Adipocyte (in vitro differentiated cells): Measurements from ENCODE around the gene PPP2R2C.

Source experiments
- DNase-seq: peaks from one replicate; pipeline ENCODE4 v3.0.0-alpha.2; 2015; ENCODE audit warnings: low read depth
- H3K27me3 ChIP-seq: replicated peaks from 2 replicates; pipeline ENCODE4 v1.7.0; 2013; ENCODE audit warnings: mild to moderate bottlenecking, low read length, moderate library complexity; ENCODE audit not compliant: control insufficient read depth, insufficient read depth
- H3K36me3 ChIP-seq: 2 replicates; pipeline ENCODE4 v1.7.0; 2013; ENCODE audit warnings: low read length, mild to moderate bottlenecking, moderate library complexity; ENCODE audit not compliant: control insufficient read depth, insufficient read depth, severe bottlenecking
- H3K4me1 ChIP-seq: 2 replicates; pipeline ENCODE4 v1.7.0; 2013; ENCODE audit warnings: mild to moderate bottlenecking, low read length, moderate library complexity; ENCODE audit not compliant: control insufficient read depth, insufficient read depth
- H3K4me3 ChIP-seq: 2 replicates; pipeline ENCODE4 v1.7.0; 2013; ENCODE audit warnings: mild to moderate bottlenecking, low read length, moderate library complexity
- H3K9ac ChIP-seq: 2 replicates; pipeline ENCODE4 v1.7.0; 2013; ENCODE audit warnings: mild to moderate bottlenecking, low read length, moderate library complexity
- H3K9me3 ChIP-seq: 2 replicates; pipeline ENCODE4 v1.7.0; 2013; ENCODE audit warnings: mild to moderate bottlenecking, low read length, moderate library complexity; ENCODE audit not compliant: control insufficient read depth

Gene PPP2R2C

DNA sequence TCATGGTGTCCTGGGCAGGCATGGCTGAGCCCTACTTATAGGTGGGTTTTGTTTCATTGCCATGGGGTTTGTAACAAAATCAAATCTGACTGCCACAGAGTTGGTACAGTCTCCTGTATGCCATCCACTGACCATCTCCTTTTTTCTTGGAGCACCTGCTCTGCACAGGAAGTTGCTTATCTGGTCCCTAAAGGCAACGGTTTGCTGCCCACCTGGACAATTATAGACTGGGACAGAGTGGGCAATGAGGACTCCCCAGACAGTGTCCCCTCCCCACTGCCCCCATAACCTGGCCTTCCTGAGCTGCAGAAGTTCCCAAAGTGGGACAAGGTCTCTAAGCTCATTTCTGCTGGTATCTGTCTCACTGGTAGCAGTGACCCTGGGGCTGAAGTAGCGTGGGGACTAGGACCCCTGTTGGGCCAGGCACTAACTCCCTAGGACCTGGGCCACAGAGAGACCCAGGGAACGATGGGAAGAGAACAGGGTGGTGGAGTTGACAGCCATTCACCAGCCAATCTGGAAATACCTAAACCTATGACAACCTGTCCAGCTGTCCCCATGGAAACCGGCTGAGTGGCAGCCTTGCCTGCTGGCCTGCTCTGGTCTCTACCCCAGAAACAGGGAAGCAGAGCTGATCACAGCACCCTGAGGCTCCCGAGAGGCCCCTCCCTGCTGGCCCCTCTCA lies 138.1 kb downstream of the PPP2R2C start:
- Histone ChIP-seq H3K9ac (no peak overlapping the region), H3K9me3 (peaks cover 5% of the 10 kb centered on the region), H3K4me1 (no peaks in the 10 kb centered on the region), H3K4me3 (no peak overlapping the region), H3K36me3 (no peaks in the 10 kb centered on the region), H3K27me3 (peaks cover 43% of the 10 kb centered on the region)
- DNase-seq: no peak

DNA sequence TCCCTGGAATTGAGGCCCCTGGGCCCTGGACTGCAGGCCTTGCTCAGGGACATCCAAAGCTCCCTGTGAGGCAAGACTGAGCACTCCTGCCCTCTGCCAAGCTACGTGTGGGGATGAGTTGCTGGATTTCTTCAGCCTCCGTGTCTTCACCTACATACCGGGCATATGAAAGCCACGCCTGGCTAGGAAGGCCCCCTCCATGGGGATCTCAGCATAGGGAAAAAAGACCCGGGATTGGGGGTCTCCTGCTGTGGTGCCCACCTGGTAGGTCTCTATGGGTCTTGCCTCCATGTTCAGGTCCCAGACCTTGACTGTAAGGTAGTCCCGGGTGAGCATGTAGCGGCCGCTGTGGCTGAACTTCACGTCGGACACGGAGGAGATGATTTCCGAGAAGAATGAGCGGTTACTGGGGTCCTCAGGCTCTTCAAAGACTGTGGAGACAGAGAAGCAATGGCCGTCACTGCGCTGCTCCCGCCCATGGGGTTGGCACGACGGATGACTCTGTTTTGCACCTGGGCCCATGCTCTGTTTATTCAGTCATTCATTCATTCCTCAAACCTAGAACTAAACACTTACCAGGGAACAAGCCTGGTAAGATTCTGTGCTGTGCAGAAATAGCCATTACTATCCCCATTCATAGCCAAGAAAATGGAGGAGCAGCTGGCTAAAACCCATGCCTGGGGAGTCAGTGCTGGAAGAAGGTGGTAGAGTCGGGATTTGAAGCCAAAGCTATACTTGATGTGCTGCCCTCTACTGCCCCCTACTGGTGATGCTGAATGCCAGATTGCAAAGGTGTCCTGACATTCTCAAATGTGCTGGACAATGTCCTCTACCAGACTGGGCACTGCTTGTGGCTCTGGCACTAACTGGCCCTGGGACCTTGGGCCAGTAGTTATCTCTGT lies 138.9 kb downstream of the PPP2R2C start:
- DNase-seq: no peak
- H3K4me1 ChIP-seq: no peaks in the 10 kb centered on the region
- peaks cover 5% of the 10 kb centered on the region for H3K9me3 ChIP-seq
- no peaks in the 10 kb centered on the region for H3K36me3 ChIP-seq
- H3K9ac ChIP-seq: no peak overlapping the region
- peaks cover 42% of the 10 kb centered on the region for H3K27me3 ChIP-seq
- H3K4me3 ChIP-seq: no peak overlapping the region

DNA sequence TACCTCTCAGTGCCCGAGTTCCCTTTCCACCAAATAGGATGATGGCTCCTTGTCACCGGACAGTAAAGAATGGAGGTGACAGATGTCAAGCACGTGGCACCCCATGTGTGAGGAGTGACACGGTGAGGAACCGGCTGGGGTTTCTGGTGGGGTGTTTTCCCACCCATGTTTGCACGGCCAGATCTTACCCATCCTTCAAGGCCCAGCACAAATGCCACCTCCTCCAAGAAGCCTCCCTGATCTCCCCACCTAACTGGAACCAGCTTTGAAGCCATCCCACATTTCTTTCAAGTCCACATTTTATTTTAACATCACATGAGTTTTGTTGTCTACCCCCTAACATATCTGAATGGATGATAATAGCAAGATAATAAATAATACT lies 139.8 kb downstream of the PPP2R2C start:
- Histone ChIP-seq H3K36me3 (no peaks in the 10 kb centered on the region), H3K27me3 (peaks cover 40% of the 10 kb centered on the region), H3K4me1 (no peaks in the 10 kb centered on the region), H3K9ac (no peak overlapping the region), H3K9me3 (peaks cover 5% of the 10 kb centered on the region), H3K4me3 (no peak overlapping the region)
- DNase-seq: no peak

DNA sequence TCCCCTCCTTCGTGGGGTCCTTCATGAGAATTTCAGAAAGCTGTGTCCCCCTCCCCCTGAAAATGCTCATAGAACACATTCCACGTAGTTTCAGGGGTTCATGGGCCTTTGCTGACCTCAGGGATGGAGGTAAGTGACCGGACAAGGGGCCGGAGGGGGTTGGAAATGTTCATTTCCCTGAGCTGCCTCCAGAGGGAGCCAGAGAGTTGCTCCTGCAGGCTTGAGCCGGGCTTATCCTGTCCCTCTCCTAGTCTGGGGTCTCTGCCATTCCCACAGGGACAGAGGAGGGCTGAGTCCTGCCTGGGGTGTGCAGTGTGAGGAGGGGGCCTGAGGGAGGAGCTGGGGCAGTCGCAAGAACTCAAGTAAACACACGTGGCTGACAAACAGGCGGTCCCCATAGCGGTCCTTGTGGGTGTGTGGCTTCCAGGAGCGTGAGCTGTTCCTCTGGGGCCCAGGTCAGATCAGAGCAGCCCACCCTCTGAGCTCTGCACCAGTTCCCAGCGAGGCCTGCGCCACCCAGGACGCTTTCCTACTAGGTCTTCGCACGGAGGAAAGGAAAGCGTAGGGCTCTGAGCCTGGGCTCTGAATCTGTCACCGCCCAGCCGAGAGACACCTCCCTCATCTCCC lies 140.3 kb downstream of the PPP2R2C start:
- Histone ChIP-seq H3K36me3 (no peaks in the 10 kb centered on the region), H3K9me3 (peaks cover 5% of the 10 kb centered on the region), H3K4me1 (no peaks in the 10 kb centered on the region), H3K9ac (no peak overlapping the region), H3K4me3 (no peak overlapping the region), H3K27me3 (peaks cover 39% of the 10 kb centered on the region)
- DNase-seq: peak; percentile 52

DNA sequence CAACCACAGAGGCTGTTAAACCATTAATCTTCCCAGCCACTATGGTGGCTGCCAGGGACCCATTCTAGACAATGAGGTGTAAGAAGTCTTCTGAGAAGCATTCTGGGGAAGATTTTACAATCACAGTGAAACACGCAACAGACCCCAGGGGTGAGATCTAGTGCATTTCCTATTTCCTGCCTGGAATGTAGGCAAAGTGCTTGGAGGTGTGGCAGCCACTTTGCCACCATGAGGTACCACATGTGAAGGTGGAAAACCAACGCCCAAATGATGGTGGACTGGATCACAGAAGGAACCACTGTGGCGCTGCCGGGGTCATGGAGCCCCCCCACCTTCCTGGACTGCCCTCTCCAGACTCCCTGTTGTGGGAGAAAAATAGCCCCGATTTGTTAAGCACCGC lies 140.9 kb downstream of the PPP2R2C start:
- Histone ChIP-seq H3K27me3 (peaks cover 41% of the 10 kb centered on the region), H3K9me3 (peaks cover 5% of the 10 kb centered on the region), H3K9ac (no peak overlapping the region), H3K4me3 (no peak overlapping the region), H3K4me1 (no peaks in the 10 kb centered on the region), H3K36me3 (no peaks in the 10 kb centered on the region)
- DNase-seq: no peak

DNA sequence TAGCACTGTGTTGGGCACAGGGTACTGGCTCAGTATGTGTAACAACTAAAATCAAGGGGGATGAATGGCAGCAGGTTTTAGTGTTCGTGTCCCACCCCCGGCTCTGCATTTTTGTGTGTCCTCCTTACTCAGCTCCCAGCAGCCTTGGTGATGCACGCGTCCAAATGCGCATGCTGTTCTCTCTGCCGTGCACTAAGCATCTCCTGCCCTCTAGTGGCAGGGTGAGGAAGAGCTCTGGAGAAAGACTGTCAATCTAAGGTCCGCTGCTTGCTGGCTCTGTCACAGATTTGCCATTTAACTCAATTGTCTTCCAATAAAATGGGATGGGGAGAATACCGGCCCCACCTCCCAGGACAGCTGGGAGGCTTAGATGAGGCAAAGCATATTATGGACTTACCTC lies 141.4 kb downstream of the PPP2R2C start:
- H3K27me3 ChIP-seq: peaks cover 43% of the 10 kb centered on the region
- H3K9me3 ChIP-seq: peaks cover 5% of the 10 kb centered on the region
- no peaks in the 10 kb centered on the region for H3K36me3 ChIP-seq
- H3K9ac ChIP-seq: no peak overlapping the region
- no peak overlapping the region for H3K4me3 ChIP-seq
- DNase-seq: peak; percentile 14
- H3K4me1 ChIP-seq: no peaks in the 10 kb centered on the region

DNA sequence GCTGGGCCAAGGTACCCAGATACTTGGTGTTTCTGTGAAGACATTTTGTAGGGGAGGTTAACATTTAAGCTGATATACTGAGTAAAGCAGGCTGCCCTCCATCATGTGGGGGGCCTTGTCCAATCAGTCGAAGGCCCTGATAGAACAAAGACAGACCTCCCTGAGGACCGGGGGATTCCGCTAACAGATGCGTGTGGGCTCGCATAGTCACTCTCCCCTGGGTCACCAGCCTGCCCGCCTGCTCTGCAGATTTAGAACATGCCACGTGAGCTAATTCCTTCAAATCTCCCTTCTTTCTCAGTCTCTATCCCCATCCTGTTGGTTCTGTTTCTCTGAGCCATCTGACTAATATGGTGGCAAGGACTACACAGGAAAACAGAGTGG lies 142.0 kb downstream of the PPP2R2C start:
- Histone ChIP-seq H3K4me1 (no peaks in the 10 kb centered on the region), H3K9me3 (peaks cover 5% of the 10 kb centered on the region), H3K4me3 (no peak overlapping the region), H3K36me3 (no peaks in the 10 kb centered on the region), H3K27me3 (peaks cover 37% of the 10 kb centered on the region), H3K9ac (no peak overlapping the region)
- DNase-seq: no peak

DNA sequence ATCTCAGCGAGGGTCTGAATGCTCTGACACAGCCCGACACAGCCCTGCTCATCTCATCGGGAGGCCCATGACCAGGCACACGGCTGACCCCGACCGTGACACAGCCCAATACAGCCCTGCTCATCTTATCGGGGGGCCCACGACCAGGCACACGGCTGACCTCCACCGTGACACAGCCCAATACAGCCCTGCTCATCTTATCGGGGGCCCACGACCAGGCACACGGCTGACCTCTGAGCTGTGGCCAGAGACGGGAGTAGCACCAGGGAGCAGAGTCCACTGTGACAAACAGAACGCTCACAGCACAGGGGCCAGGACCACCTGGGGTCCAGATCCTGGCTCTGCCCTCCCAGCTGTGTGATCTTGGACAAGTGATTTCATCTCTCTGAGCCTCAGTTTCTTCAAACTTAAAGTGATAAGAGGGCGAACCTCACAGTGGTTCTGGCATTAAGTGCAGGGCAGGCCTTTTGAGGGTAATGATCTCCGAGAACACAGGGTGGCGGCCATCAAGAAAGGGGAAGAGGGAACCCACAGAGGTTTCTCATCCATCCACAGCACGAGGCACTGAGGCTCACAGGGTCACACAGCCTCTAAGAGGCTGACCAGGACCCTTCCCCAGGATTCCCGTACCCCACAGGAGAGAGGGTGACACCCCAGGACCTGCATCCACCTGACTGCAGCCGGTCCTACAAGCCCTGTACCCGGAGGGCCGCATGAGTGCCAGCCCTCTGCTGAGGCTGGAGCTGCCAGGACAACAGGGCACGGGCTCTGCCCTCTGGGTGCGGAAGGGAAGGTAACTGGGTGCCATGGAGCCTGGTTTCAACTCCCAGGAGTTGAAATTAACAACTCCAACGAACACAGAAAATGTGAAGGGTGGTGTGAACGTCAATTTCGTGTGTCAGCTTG lies 142.7 kb downstream of the PPP2R2C start:
- H3K9ac ChIP-seq: no peak overlapping the region
- H3K9me3 ChIP-seq: peaks cover 5% of the 10 kb centered on the region
- no peaks in the 10 kb centered on the region for H3K4me1 ChIP-seq
- no peak for DNase-seq
- H3K36me3 ChIP-seq: no peaks in the 10 kb centered on the region
- peaks cover 33% of the 10 kb centered on the region for H3K27me3 ChIP-seq
- no peak overlapping the region for H3K4me3 ChIP-seq

DNA sequence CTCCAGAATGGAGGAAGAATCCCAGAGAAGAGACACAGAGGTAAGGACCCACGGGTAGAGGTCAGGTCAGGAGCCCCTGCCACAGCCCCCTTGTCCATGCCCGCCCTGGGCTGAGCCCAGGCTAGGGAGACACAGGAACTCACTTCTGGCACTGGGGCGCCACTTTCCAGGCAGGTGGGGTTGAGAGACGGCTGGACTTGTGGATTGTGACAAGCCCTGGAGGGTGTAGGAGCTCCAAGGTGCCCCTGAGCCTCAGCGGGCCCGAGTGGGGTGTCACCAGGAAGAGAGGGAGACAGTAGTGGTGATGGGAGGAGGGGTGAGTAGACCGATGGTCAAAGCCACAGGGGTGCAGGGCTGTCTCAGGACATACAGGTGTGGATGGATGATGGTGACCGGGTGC lies 143.9 kb downstream of the PPP2R2C start:
- Histone ChIP-seq H3K27me3 (peaks cover 31% of the 10 kb centered on the region), H3K4me3 (no peak overlapping the region), H3K9ac (no peak overlapping the region), H3K4me1 (no peaks in the 10 kb centered on the region), H3K36me3 (no peaks in the 10 kb centered on the region), H3K9me3 (no peaks in the 10 kb centered on the region)
- no peak for DNase-seq

DNA sequence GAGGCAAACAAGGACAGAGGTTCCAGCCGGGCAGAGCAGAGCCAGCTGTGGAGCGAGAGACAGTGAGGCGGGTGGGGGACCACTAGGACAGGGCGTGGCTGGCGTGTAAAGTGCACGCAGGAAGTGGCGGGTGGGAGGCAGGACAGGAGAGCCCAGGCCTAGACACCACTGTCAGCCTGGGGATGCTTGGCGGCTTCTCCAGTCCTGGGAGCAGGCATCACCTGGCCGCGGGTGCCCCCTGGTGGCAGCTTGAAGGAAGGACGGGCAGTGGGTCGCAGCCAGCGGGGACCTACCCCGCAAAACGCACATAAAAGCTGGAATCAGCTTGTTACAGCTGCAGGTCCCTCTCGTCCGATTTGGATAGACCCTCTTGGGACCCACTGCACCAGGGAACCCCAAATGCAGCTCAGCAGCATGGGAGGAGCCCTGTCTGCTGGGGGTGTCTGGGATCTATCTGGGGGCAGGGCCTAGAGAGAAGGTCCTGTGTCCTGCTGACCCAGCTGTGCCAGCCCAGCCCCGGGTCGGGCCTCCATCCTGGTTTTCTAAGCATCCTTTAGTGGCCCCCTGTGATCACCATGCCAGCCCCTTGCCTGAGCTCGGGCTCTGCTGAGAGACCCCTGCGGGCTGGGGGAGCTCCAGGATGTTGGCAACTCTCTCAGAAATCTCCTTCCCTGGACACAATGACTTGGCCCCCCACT lies 145.0 kb downstream of the PPP2R2C start:
- Histone ChIP-seq H3K4me3 (no peak overlapping the region), H3K36me3 (no peaks in the 10 kb centered on the region), H3K9ac (no peak overlapping the region), H3K4me1 (no peaks in the 10 kb centered on the region), H3K27me3 (peaks cover 33% of the 10 kb centered on the region), H3K9me3 (no peaks in the 10 kb centered on the region)
- peak; percentile 83 for DNase-seq
